Measurements from ENCODE around the gene ADAT3.

ADAT3 gene

GRCh38 chr19:1912760-1913505, 7.7 kb downstream of the ADAT3 start:
- no peak for TF ChIP-seq FOXK2 (IDR thresholded peaks at IDR 0.05)
- POLR2A ChIA-PET = interaction anchor here (1.4 kb wide), 1 partner anchor 8 kb away, joined by 8 read pairs; the partner anchor contains the start of genes ADAT3 and SCAMP4
- no peak for DNase-seq (ENCODE audit: extremely low spot score)
- CTCF ChIA-PET = no interaction called here

GRCh38 chr19:1913781-1914577, 8.8 kb downstream of the ADAT3 start:
- POLR2A ChIA-PET = interaction anchor here (1.4 kb wide), 1 partner anchor 9 kb away, joined by 8 read pairs; the partner anchor contains the start of genes ADAT3 and SCAMP4
- CTCF ChIA-PET = no interaction called here
- DNase-seq (ENCODE audit: extremely low spot score) = no peak
- TF ChIP-seq ZNF384 (IDR thresholded peaks at IDR 0.05) = no peak
- no peak for TF ChIP-seq NFRKB (IDR thresholded peaks at IDR 0.05)
- TF ChIP-seq SP1 (IDR thresholded peaks at IDR 0.05) = no peak
- no peak for TF ChIP-seq FOXK2 (IDR thresholded peaks at IDR 0.05)
- TF ChIP-seq HDGF (IDR thresholded peaks at IDR 0.05; ENCODE audit: borderline replicate concordance) = no peak
- TF ChIP-seq L3MBTL2 (conservative IDR thresholded peaks at IDR 0.05) = no peak
- TF ChIP-seq BHLHE40 (IDR thresholded peaks at IDR 0.05; ENCODE audit: borderline replicate concordance) = no peak
- TF ChIP-seq CTBP1 (IDR thresholded peaks at IDR 0.05; ENCODE audit: borderline replicate concordance) = no peak
- no peak for TF ChIP-seq ARNT (IDR thresholded peaks at IDR 0.05)
- TF ChIP-seq SUZ12 (IDR thresholded peaks at IDR 0.05) = no peak
- TF ChIP-seq LEF1 (IDR thresholded peaks at IDR 0.05; ENCODE audit: borderline replicate concordance) = no peak
- TF ChIP-seq FOXA1 (IDR thresholded peaks at IDR 0.05) = no peak
- no peak for TF ChIP-seq PKNOX1 (IDR thresholded peaks at IDR 0.05)
- TF ChIP-seq TARDBP (IDR thresholded peaks at IDR 0.05) = no peak
- TF ChIP-seq FOXM1 (IDR thresholded peaks at IDR 0.05; ENCODE audit: borderline replicate concordance) = no peak
- TF ChIP-seq ELF4 (IDR thresholded peaks at IDR 0.05) = no peak

GRCh38 chr19:1914826-1915341, 9.7 kb downstream of the ADAT3 start:
- no peak for TF ChIP-seq ELF4 (IDR thresholded peaks at IDR 0.05)
- no peak for TF ChIP-seq ZNF384 (IDR thresholded peaks at IDR 0.05)
- no peak for TF ChIP-seq CTBP1 (IDR thresholded peaks at IDR 0.05; ENCODE audit: borderline replicate concordance)
- no peak for TF ChIP-seq FOXK2 (IDR thresholded peaks at IDR 0.05)
- TF ChIP-seq SP1 (IDR thresholded peaks at IDR 0.05) = no peak
- no peak for TF ChIP-seq HDGF (IDR thresholded peaks at IDR 0.05; ENCODE audit: borderline replicate concordance)
- TF ChIP-seq BHLHE40 (IDR thresholded peaks at IDR 0.05; ENCODE audit: borderline replicate concordance) = no peak
- TF ChIP-seq ARNT (IDR thresholded peaks at IDR 0.05) = no peak
- TF ChIP-seq L3MBTL2 (conservative IDR thresholded peaks at IDR 0.05) = no peak
- TF ChIP-seq NFRKB (IDR thresholded peaks at IDR 0.05) = no peak
- TF ChIP-seq TARDBP (IDR thresholded peaks at IDR 0.05) = no peak
- no peak for TF ChIP-seq LEF1 (IDR thresholded peaks at IDR 0.05; ENCODE audit: borderline replicate concordance)
- no peak for TF ChIP-seq SUZ12 (IDR thresholded peaks at IDR 0.05)
- TF ChIP-seq FOXA1 (IDR thresholded peaks at IDR 0.05) = no peak
- TF ChIP-seq FOXM1 (IDR thresholded peaks at IDR 0.05; ENCODE audit: borderline replicate concordance) = no peak
- ChIA-PET POLR2A (interaction anchor here (1.3 kb wide), 1 partner anchor 9 kb away, joined by 3 read pairs; the partner anchor contains the start of genes ADAT3 and SCAMP4), CTCF (no interaction called here)
- DNase-seq (ENCODE audit: extremely low spot score) = no peak

DNA sequence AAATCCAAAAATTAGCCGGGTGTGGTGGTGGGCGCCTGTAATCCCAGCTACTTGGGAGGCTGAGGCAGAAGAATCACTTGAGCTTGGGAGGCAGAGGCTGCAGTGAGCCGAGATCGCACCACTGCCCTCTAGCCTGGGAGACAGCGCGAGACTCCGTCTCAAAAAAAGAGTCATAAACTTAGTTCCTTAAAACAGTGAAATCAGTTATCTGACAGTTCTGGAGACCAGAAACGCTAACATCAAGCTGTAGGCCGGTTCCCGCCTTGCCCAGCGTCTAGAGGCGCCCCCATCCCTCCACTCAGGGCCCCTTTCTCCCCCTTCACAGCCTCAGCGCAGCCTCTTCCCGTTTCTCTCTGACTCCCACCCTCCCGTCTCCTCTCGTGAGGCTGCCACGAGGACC, 11.9 kb downstream of the ADAT3 start:
- TF ChIP-seq PKNOX1 (IDR thresholded peaks at IDR 0.05) = no peak
- TF ChIP-seq CTBP1 (IDR thresholded peaks at IDR 0.05; ENCODE audit: borderline replicate concordance) = no peak
- no peak for TF ChIP-seq LEF1 (IDR thresholded peaks at IDR 0.05; ENCODE audit: borderline replicate concordance)
- no peak for TF ChIP-seq SUZ12 (IDR thresholded peaks at IDR 0.05)
- ChIA-PET CTCF (no interaction called here), POLR2A (no interaction called here)
- DNase-seq (ENCODE audit: extremely low spot score) = no peak

DNA sequence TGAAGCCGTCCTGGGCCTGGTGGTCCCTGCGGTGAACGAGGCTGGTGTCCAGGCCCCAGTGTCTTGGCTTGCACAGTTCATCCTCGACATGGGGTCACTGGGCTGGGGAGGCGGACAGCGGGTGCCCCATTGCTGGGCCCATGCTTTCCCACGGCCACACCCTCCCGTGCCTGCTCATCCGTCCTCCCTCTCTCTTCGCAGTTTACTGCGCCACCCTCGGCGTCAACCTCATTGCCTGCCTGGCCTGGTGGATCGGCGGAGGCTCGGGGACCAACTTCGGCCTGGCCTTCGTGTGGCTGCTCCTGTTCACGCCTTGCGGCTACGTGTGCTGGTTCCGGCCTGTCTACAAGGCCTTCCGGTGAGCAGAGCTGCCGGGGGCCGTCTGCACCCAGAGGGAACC, 12.7 kb downstream of the ADAT3 start:
- TF ChIP-seq ZNF384 (IDR thresholded peaks at IDR 0.05) (no peak), HDGF (IDR thresholded peaks at IDR 0.05; ENCODE audit: borderline replicate concordance) (no peak), L3MBTL2 (conservative IDR thresholded peaks at IDR 0.05) (no peak), PKNOX1 (IDR thresholded peaks at IDR 0.05) (no peak), TARDBP (IDR thresholded peaks at IDR 0.05) (no peak), LEF1 (IDR thresholded peaks at IDR 0.05; ENCODE audit: borderline replicate concordance) (no peak), ARNT (IDR thresholded peaks at IDR 0.05) (no peak)
- POLR2A ChIA-PET = interaction anchor here (1.3 kb wide), 1 partner anchor 11 kb away, joined by 3 read pairs; no protein-coding TSS in a partner anchor
- CTCF ChIA-PET = no interaction called here
- no peak for DNase-seq (ENCODE audit: extremely low spot score)

GRCh38 chr19:1918975-1919374, 13.8 kb downstream of the ADAT3 start:
- no peak for TF ChIP-seq FOXM1 (IDR thresholded peaks at IDR 0.05; ENCODE audit: borderline replicate concordance)
- no peak for TF ChIP-seq PKNOX1 (IDR thresholded peaks at IDR 0.05)
- TF ChIP-seq CTBP1 (IDR thresholded peaks at IDR 0.05; ENCODE audit: borderline replicate concordance) = no peak
- no peak for TF ChIP-seq FOXA1 (IDR thresholded peaks at IDR 0.05)
- TF ChIP-seq ZNF384 (IDR thresholded peaks at IDR 0.05) = no peak
- no peak for TF ChIP-seq SP1 (IDR thresholded peaks at IDR 0.05)
- no peak for TF ChIP-seq BHLHE40 (IDR thresholded peaks at IDR 0.05; ENCODE audit: borderline replicate concordance)
- ChIA-PET POLR2A (interaction anchor here (1.3 kb wide), 1 partner anchor 12 kb away, joined by 3 read pairs; no protein-coding TSS in a partner anchor), CTCF (no interaction called here)
- no peak for DNase-seq (ENCODE audit: extremely low spot score)

Data from HEK293T (cell line).